ENCODE results near the gene DPYD.

DPYD gene

GRCh38 chr1:97577613-97578012 lies 343.2 kb downstream of the DPYD start:
- H3K79me2 ChIP-seq (ENCODE audit: insufficient read depth, low read depth): no peaks in the 10 kb centered on the region
- H3K27me3 ChIP-seq (ENCODE audit: insufficient read depth, low read depth): no peaks in the 10 kb centered on the region
- no peaks in the 10 kb centered on the region for H3K4me1 ChIP-seq (ENCODE audit: low read depth, poor library complexity, severe bottlenecking)
- no peaks in the 10 kb centered on the region for H3K36me3 ChIP-seq (ENCODE audit: insufficient read depth)
- H2AFZ ChIP-seq (ENCODE audit: low read depth): no peak overlapping the region
- H3K4me3 ChIP-seq (IDR thresholded peaks at IDR 0.05; ENCODE audit: insufficient read depth, low read depth, low read length): no peak overlapping the region
- H4K20me1 ChIP-seq (ENCODE audit: insufficient read depth): no peaks in the 10 kb centered on the region
- TF ChIP-seq, protein P1, sequence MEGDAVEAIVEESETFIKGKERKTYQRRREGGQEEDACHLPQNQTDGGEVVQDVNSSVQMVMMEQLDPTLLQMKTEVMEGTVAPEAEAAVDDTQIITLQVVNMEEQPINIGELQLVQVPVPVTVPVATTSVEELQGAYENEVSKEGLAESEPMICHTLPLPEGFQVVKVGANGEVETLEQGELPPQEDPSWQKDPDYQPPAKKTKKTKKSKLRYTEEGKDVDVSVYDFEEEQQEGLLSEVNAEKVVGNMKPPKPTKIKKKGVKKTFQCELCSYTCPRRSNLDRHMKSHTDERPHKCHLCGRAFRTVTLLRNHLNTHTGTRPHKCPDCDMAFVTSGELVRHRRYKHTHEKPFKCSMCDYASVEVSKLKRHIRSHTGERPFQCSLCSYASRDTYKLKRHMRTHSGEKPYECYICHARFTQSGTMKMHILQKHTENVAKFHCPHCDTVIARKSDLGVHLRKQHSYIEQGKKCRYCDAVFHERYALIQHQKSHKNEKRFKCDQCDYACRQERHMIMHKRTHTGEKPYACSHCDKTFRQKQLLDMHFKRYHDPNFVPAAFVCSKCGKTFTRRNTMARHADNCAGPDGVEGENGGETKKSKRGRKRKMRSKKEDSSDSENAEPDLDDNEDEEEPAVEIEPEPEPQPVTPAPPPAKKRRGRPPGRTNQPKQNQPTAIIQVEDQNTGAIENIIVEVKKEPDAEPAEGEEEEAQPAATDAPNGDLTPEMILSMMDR (conservative IDR thresholded peaks at IDR 0.05; ENCODE audit: low read depth, low read length): no peak
- no peak overlapping the region for H3K4me2 ChIP-seq
- no peak overlapping the region for H3K9ac ChIP-seq
- H3K27ac ChIP-seq: no peak overlapping the region

DNA sequence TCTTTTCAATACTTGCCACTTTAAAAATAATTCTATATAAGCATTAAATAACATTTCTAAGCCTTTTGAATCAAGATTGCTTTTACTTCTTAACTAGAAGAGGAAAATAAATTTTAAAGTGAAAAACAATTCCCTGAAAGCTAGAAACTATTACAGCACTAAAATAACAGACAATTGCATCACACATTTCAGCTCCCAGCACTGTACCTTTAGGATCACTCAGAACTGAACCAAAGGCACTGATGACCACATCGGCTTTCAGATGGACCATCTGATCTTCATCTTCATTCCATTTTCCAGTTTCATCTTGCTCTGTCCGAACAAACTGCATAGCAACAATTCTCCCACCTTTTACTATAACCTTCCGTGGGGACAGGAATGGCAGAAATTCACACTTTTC lies 347.3 kb downstream of the DPYD start:
- H3K79me2 ChIP-seq (ENCODE audit: insufficient read depth, low read depth): no peaks in the 10 kb centered on the region
- no peak overlapping the region for H3K4me3 ChIP-seq (IDR thresholded peaks at IDR 0.05; ENCODE audit: insufficient read depth, low read depth, low read length)
- TF ChIP-seq, protein P1 (conservative IDR thresholded peaks at IDR 0.05; ENCODE audit: low read depth, low read length): no peak
- no peaks in the 10 kb centered on the region for H3K27me3 ChIP-seq (ENCODE audit: insufficient read depth, low read depth)
- no peaks in the 10 kb centered on the region for H3K36me3 ChIP-seq (ENCODE audit: insufficient read depth)
- no peak overlapping the region for H3K4me2 ChIP-seq
- no peak overlapping the region for H2AFZ ChIP-seq (ENCODE audit: low read depth)
- H3K9ac ChIP-seq: no peak overlapping the region
- H4K20me1 ChIP-seq (ENCODE audit: insufficient read depth): no peaks in the 10 kb centered on the region
- H3K27ac ChIP-seq: no peak overlapping the region
- no peaks in the 10 kb centered on the region for H3K4me1 ChIP-seq (ENCODE audit: low read depth, poor library complexity, severe bottlenecking)

DNA sequence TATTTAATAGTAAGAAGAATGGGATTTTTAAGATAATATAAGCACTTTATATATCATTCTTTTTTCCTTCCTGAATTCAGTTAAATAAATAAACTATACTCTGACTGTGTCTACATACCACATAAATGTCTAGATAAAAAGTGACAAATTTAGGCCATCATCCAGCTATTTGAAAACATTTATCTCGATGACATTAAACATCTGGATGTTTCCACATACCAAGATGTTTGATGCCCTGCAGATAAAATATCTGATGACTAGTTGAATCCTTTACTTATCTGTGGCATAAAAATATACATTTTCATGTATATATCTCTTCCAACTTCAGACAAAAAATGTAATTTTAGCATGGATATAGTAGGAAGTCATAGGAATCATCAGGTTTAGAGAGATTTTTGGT lies 348.3 kb downstream of the DPYD start:
- H4K20me1 ChIP-seq (ENCODE audit: insufficient read depth): no peaks in the 10 kb centered on the region
- H3K27ac ChIP-seq: no peak overlapping the region
- H3K4me2 ChIP-seq: no peak overlapping the region

DNA sequence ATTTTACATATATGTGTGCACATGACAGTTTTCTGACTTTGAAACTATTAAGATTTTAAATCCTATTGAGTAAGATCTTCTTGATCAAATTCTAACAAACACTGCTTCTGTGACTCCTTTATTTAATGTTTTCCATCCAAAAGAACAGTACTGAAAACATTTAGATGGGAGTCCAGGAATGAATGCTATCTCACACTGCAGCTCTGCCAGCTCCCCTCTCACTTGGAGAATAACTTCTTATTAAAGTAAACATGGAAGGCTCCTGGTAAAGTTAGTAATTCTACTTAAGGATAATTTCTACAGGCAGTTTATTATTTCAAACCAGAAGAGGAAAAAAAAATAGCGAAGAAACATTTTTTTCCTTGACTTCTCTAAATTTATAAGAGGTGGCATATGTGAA lies 349.1 kb downstream of the DPYD start:
- Histone ChIP-seq H3K36me3 (ENCODE audit: insufficient read depth) (no peaks in the 10 kb centered on the region), H2AFZ (ENCODE audit: low read depth) (no peak overlapping the region), H3K27me3 (ENCODE audit: insufficient read depth, low read depth) (no peaks in the 10 kb centered on the region), H3K9ac (no peak overlapping the region), H4K20me1 (ENCODE audit: insufficient read depth) (no peaks in the 10 kb centered on the region), H3K27ac (no peak overlapping the region), H3K4me3 (IDR thresholded peaks at IDR 0.05; ENCODE audit: insufficient read depth, low read depth, low read length) (no peak overlapping the region), H3K79me2 (ENCODE audit: insufficient read depth, low read depth) (no peaks in the 10 kb centered on the region), H3K4me1 (ENCODE audit: low read depth, poor library complexity, severe bottlenecking) (no peaks in the 10 kb centered on the region), H3K4me2 (no peak overlapping the region)
- TF ChIP-seq, protein P1 (conservative IDR thresholded peaks at IDR 0.05; ENCODE audit: low read depth, low read length): no peak

More for the DNA sequence above, 348.3 kb downstream of the DPYD start:
- no peak overlapping the region for H3K9ac ChIP-seq
- no peak overlapping the region for H2AFZ ChIP-seq (ENCODE audit: low read depth)
- H3K36me3 ChIP-seq (ENCODE audit: insufficient read depth): no peaks in the 10 kb centered on the region
- no peaks in the 10 kb centered on the region for H3K79me2 ChIP-seq (ENCODE audit: insufficient read depth, low read depth)
- H3K4me3 ChIP-seq (IDR thresholded peaks at IDR 0.05; ENCODE audit: insufficient read depth, low read depth, low read length): no peak overlapping the region
- no peaks in the 10 kb centered on the region for H3K4me1 ChIP-seq (ENCODE audit: low read depth, poor library complexity, severe bottlenecking)
- TF ChIP-seq, protein P1 (conservative IDR thresholded peaks at IDR 0.05; ENCODE audit: low read depth, low read length): no peak
- no peaks in the 10 kb centered on the region for H3K27me3 ChIP-seq (ENCODE audit: insufficient read depth, low read depth)
